ENCODE data around the gene KCNN3.

The KCNN3 gene

DNA sequence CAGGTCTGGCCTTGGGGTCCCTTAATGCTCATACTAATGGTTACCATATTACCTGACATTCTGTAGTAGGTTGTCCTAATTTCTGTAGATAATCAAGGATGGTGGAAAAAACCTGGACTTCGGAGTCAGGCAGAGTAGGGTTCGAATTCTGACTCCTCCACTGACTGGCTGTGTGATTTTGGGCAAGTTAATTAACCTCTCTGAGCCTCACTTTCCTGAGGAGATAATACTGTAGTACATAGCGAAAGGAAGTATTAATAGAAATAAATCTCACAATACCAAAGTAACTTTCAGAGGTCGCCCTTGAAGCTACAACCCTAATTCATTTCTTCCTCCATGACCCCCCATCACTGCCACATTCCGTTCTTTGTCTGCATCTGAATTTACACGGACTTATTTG lies 72.9 kb downstream of the KCNN3 start:
- no peak for DNase-seq (ENCODE audit: low read depth)
- TF ChIP-seq, protein P1, sequence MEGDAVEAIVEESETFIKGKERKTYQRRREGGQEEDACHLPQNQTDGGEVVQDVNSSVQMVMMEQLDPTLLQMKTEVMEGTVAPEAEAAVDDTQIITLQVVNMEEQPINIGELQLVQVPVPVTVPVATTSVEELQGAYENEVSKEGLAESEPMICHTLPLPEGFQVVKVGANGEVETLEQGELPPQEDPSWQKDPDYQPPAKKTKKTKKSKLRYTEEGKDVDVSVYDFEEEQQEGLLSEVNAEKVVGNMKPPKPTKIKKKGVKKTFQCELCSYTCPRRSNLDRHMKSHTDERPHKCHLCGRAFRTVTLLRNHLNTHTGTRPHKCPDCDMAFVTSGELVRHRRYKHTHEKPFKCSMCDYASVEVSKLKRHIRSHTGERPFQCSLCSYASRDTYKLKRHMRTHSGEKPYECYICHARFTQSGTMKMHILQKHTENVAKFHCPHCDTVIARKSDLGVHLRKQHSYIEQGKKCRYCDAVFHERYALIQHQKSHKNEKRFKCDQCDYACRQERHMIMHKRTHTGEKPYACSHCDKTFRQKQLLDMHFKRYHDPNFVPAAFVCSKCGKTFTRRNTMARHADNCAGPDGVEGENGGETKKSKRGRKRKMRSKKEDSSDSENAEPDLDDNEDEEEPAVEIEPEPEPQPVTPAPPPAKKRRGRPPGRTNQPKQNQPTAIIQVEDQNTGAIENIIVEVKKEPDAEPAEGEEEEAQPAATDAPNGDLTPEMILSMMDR (IDR thresholded peaks at IDR 0.05; ENCODE audit: insufficient read depth, low read depth, low read length, missing control alignments) = no peak
- no peak overlapping the region for H3K4me3 ChIP-seq (ENCODE audit: low read length)

DNA sequence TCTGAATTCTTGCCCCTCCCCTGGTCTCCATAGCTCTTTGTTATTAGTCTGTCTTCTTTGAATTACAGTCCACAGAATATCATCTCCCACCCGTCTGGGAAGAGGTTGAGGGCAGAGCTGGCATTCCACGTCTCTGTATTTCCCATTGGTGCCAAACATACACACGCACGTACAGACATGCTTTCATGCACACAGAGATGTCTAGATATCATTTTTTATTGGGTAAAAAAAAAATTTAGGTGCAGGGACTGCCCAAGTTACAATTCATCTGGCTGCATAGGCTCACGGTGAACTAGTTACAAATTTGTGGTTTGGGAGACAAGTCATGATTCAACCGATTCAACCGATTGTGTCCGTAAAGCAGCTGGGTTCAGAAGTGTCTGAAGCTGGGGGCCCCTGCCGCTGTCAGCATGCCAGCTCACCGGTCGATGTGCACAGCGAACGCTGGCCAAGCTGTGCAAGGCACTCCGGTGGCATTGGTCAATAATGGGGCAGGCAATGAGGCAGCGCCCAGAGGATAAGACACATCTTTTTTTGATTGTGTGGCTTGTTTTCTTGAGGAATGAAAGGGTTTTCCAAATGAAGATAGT lies 73.7 kb downstream of the KCNN3 start:
- no peak for DNase-seq (ENCODE audit: low read depth)
- TF ChIP-seq, protein P1 (IDR thresholded peaks at IDR 0.05; ENCODE audit: insufficient read depth, low read depth, low read length, missing control alignments) = no peak
- H3K4me3 ChIP-seq (ENCODE audit: low read length) = no peak overlapping the region

DNA sequence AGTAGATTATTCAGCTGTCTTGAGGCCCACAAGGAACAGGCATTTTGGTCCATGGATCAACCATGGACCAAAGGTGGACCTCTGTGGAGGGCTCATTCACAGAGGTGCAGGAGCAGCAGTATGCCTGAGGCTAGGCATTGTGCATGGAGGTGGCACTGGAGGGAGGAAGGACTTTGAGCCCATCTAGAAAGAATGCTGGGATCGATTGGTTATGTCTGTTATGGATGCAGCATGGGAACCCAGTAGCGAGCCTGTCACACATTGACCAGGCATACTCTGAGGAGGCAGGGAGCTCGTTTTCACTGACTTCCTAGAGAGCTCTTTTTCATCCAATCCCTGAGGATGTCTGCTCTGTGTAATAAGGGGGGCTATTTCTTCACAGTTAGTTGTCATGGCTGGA lies 75.5 kb downstream of the KCNN3 start:
- TF ChIP-seq, protein P1 (IDR thresholded peaks at IDR 0.05; ENCODE audit: insufficient read depth, low read depth, low read length, missing control alignments) = no peak
- H3K4me3 ChIP-seq (ENCODE audit: low read length) = no peak overlapping the region
- no peak for DNase-seq (ENCODE audit: low read depth)

DNA sequence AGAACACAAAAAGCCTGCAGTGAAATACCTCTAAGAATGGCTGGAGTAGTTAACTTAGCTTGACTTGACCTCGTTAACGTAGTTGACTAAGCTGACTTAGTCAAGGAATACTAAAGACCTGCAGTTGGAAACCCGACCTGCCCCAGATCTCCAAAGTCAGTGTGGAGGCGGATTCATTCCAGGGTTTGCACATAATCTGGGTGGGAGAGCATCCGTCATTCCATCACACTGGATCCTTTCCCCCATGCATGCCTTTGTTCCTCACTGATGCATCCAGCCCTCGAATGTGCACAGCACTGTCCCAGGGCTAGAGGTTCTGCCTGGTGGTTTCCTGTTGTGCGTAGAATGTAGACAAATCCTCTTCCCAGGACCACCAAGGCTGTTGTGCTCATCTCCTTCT lies 76.4 kb downstream of the KCNN3 start:
- no peak overlapping the region for H3K4me3 ChIP-seq (ENCODE audit: low read length)
- TF ChIP-seq, protein P1 (IDR thresholded peaks at IDR 0.05; ENCODE audit: insufficient read depth, low read depth, low read length, missing control alignments) = no peak
- DNase-seq (ENCODE audit: low read depth) = no peak

DNA sequence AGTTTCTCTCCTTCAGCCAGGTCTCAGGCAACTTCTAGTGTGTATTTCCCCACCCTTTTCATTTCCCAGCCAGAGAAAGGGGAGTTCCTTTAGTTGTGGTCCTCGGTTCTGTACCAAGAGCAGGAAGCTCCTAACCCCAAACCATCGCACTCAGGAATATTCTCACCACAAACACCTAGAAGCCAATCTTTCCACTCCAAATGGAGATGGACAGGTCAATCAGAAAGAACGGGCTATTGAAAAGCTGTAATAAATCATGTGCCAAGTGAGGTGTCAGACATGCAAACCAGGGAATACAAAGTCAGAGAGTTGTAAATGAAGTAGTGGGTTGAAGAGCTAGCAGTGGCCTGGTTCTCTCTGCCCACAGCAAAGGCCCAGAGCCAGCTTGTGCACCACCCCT lies 77.2 kb downstream of the KCNN3 start:
- no peak overlapping the region for H3K4me3 ChIP-seq (ENCODE audit: low read length)
- DNase-seq (ENCODE audit: low read depth) = no peak
- TF ChIP-seq, protein P1 (IDR thresholded peaks at IDR 0.05; ENCODE audit: insufficient read depth, low read depth, low read length, missing control alignments) = no peak

DNA sequence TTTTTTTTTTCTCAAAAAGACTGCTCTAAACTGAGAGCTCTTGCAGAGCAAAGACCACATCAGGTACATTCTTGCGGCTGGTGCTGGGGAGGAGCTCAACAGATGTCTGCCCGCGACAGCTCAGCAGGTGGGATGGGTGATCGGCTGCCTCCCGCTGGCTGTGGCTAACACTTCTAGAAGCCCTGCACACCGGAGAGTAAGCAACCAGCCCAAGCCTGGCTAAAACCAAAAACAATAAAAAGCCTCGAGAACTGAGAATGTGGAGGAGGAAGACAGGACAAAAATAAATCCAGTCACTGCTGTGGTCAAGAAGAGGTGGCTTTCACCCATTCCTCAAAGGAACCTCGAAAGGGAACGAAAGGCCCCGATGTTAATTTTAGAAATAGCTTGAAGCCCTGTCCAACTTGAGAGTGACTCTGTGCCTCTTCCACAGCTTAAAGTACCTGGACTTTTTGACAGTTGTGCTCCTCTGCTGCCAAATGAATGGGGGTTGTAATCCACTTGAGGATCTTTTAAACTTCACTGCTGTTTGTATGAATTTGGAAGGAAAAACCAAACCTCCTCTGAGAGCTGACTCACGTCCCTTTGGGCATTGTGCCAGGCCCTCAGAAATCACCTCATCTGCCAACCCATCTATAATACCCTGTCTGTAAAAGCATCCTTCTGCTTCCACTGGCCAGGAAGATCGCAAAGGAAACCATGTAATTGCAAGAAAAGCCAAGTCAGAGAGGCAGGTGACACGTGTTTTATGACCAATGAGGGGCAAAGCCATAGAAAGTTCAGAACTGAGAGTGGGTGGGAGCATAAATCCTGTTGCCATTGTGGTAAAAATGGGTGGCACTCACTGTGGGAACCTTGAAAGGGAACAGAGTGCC lies 78.6 kb downstream of the KCNN3 start:
- TF ChIP-seq, protein P1 (IDR thresholded peaks at IDR 0.05; ENCODE audit: insufficient read depth, low read depth, low read length, missing control alignments) = no peak
- DNase-seq (ENCODE audit: low read depth) = peak; percentile 59
- no peak overlapping the region for H3K4me3 ChIP-seq (ENCODE audit: low read length)
